ENCODE measurements around the gene DOC2B.
"Not testable (repeated sequence)": the region's sequence is repeated elsewhere in the genome, so short reads cannot be mapped to it uniquely, and the experiment has no call there.

Gene DOC2B

DNA sequence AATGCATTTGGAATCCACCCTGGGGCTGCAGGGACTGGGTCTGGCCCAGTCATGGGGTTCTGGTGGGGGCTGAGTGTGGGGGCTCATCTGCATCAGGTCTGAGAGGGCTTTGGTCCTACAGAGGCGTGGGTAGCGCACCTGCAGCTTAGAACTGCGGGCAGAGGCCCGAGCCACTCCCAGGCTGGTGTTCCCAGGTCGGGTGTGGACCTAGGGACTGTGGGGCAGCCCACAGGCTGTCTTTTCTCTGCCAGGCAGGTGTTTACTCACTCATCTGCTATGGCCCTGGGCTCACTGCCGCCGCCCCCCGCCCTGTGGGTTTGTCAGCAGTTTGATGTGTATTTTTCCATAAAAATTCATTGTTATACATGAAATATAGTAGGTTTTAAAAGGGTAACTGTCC, 27.0 kb upstream of the DOC2B start:
- DNase-seq = no peak

DNA sequence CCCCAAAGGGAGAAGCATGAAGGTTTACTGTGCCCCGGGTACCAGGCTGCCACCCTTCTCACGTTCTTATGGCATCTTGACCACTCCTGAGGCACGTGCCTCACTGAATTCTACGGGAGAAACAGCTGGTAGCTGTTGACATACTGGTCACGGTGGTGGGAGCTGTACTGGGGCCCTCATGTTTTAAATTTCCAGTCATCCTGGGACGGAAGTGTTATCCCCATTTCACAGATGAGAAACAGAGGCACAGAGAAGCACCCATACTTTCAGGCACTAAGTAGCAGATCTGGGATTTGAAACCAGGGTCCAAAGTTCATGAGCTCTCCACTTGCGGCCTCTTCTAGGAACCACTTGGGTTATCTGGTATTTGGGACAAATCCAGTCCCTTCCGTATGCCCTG, 26.3 kb upstream of the DOC2B start:
- no peak for DNase-seq

DNA sequence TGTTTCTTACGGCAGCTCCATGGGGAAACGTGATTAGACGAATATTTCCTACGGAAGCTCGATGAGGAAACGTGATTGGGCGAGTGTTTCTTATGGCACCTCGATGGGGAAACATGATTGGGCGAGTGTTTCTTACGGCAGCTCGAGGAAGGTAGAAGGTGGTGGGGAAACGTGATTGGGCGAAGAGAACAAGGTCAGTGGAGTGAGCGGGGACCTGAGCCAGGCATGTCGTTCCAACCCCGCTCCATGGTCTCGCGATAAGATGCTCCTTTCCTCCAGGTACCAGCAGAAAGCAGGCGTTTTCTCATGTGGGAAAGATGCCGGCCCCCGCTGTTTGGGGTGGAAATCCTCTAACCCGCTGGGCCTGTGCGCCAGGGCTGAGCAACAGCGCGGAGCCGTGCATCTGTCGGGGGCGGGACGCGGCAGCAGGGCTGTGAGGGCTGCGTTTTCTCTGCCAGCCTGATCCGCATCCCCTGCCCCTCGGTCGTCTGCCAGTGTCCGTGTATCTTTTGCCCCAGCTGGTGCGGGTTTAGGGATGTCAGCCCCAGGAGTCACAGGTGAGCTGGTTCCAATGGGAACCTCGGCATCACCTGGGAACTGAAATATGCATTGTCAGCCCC, 25.6 kb upstream of the DOC2B start:
- no peak for DNase-seq

DNA sequence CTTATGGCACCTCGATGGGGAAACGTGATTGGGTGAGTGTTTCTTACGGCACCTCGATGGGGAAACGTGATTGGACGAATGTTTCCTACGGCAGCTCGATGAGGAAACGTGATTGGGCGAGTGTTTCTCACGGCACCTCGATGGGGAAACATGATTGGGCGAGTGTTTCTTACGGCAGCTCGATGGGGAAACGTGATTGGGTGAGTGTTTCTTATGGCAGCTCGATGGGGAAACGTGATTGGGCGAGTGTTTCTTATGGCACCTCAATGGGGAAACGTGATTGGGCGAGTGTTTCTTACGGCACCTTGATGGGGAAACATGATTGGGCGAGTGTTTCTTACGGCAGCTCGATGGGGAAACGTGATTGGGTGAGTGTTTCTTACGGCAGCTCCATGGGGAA, 25.0 kb upstream of the DOC2B start:
- not testable (repeated sequence) for DNase-seq

DNA sequence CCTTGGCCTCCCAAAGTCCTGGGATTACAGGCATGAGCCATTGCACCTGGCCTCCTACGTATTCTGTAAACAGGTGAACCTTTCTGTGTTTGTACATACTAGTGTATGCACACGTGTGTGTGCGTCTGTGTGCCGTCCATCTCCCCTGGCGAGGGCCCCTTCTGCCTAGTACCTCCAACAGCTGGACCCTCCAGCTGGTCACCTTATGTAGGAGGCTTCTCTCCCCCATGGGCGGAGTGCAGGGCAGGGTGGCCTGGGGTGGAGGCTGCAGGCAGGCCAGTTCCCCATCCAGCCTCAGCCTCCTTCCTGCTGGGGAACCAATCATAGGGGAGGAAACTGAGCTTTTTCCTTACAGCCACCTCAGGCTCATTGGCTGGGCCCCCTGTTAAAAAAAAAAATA, 24.4 kb upstream of the DOC2B start:
- DNase-seq = no peak

- DNase-seq = no peak
These were observed 23.8 kb upstream of the DOC2B start for GRCh38 chr17:205148-205669.

- no peak for DNase-seq
These were observed 23.1 kb upstream of the DOC2B start for GRCh38 chr17:204427-205147.

DNA sequence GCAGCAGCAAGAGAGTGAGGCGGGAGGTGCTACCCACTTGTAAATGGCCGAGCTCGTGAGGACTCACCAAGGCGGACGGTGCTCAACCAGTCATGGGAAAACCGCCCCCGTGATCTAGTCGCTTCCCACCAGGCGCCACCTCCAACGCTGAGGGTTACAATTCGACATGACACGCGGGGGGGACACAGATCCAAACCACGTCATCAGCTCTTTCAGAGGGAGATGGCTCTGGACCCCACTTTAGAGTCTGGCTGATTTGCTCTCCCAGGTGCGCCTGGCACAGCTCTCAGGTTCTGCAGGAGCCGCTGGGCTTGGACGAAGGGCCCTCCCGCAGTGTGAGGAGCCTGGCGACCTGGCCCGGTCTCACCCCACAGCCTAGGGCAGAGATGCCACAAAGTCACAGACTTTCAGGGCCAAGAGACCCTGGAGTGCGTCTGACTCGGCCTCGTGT, 21.1 kb upstream of the DOC2B start:
- DNase-seq = no peak

- DNase-seq = not testable (repeated sequence)
These were observed 20.3 kb upstream of the DOC2B start for GRCh38 chr17:201736-202135.

DNA sequence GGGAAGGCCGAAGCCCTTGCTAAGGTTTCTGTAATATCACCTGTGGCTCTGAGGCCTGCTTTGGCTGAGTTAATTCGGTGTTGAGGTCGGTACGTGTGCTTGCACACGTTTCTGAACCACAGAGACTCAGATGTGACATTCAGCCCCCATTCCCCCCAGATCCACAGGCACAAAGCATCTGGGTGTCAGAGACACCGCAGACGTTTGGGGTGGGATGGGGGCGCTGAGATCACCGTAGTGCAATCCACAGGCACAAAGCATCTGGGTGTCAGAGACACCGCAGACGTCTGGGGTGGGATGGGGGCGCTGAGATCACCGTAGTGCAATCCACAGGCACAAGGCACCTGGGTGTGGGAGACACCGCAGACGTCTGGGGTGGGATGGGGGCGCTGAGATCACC, 19.8 kb upstream of the DOC2B start:
- DNase-seq = not testable (repeated sequence)

GRCh38 chr17:200586-200985, 19.1 kb upstream of the DOC2B start:
- no peak for DNase-seq

- DNase-seq = no peak
These were observed 18.5 kb upstream of the DOC2B start for GRCh38 chr17:199806-200545.

GRCh38 chr17:199191-199604, 17.7 kb upstream of the DOC2B start:
- DNase-seq = no peak

DNA sequence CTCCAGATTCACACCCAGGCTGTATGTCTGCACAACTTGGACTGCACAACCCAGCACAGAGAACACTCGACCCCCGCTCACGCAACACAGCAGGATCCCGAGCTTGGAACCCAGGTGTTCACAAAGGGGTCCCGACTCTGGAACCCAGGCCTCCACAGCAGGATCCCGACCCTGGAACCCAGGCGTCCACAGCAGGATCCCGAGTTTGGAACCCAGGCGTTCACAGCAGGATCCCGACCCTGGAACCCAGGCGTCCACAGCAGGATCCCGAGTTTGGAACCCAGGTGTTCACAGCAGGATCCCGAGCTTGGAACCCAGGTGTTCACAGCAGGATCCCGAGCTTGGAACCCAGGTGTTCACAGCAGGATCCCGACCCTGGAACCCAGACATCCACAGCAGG, 16.8 kb upstream of the DOC2B start:
- not testable (repeated sequence) for DNase-seq

DNA sequence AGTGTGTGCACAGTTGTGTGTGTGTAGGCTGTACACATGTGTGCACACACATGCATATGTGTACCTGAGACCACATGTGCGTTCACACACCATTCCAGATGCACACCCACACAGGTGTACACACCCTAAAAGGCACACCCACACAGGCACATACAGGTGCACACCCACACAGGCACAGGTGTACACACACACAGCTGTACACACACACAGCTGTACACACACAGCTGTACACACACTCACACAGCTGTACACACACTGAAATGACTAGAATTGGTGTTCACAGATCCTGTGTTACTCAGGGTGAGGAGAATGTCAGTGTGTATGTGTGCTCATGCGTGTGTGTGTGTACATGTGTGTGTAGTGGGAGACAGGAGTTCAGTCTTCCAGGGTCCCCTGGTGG, 15.9 kb upstream of the DOC2B start:
- no peak for DNase-seq

DNA sequence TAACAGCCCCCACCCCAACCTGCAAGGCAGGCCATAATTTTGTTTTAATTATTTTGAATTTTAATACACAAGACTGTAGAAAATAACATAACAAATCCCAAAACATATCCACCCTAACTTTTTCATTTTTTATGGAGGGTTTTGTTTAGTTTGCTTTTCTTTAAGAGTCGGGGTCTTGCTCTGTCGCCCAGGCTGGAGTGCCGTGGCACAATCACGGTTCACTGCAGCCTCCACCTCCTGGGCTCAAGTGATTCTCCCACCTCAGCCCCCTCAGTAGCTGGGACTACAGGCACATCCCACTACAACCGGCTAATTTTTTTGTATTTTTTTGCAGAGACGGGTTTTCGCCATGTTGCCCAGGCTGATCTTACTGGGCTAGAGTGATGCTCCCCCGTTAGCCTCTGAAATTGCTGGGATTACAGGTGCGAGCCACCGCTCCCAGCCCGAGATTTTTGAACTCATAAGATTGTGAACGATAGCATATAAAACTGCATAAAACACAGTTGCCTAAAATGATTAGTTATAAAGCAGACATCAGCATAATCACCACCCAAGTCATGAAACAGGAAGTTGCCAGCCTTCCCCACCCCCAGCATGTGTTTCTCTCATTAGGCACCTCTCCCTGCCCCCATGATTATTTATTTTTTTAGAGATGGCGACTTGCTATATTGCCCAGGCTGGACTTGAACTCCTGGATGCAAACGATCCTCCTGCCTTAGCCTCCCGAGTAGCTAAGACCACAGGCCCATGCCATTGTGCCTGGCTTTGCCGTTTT, 13.6 kb upstream of the DOC2B start:
- DNase-seq = no peak

DNA sequence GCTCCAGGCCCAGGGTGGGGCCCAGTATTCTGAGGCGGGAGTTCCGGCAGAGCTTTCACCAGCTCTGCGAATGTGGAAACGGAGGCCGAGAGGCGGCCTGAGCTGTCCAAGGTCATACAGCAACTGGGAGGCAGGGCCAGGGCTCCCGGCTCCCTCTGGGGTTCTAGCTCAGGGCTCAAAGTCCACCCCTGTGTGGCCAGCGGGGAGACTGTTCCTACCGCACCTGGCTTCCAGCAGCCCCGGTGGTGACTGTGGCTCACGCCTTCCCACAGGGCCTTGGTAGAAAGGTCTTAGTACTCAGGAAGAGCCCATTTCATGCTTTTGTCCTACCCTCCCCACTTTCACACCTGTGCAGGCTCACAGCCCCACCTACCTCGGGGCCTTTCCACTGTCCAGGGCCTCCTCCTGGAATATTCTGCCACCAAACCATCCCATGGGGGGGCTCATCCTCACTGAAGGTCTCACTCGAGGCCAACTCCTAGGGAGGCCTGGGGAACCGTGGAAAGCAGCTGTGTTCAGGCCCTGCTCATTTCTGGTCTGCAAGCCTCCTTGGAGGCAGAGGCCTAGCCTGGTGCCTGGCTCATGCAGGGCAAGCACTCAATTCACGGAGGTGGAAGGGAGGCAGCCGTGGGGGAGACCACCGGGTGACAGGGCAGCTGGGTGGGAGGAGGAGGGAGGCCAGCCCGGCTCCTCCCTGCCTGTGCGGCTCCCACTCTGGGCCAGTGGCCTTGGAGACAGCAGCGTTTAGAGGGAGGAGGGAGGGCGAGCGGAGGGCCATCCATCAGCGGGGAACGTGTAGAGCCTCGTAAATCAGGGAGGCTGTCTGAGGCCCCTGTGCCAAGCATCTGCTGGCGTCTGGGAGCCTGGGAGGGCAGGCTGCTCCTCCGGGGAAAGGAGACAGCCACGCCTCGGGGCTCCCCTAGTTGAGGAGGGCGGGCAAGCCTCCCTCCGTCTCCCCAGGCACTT, 12.7 kb upstream of the DOC2B start:
- no peak for DNase-seq

DNA sequence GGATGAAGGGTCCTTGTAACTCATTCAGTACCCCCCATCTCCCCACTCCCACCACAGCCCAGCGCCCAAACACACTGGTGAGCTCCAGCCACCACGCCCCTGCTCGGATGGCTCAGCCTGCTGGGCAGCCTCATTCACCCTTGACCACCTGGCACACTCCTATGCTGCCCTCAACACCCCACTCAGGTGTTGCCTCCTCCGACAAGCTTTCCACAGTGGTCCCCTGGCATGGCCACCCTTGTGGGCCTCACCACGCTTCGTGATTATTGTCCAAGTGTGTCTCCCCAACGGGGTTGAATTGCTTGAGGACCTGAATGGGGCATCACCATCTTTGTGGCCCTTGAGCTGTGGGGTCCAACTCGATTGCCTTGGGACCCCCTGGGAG, 12.0 kb upstream of the DOC2B start:
- no peak for DNase-seq

DNA sequence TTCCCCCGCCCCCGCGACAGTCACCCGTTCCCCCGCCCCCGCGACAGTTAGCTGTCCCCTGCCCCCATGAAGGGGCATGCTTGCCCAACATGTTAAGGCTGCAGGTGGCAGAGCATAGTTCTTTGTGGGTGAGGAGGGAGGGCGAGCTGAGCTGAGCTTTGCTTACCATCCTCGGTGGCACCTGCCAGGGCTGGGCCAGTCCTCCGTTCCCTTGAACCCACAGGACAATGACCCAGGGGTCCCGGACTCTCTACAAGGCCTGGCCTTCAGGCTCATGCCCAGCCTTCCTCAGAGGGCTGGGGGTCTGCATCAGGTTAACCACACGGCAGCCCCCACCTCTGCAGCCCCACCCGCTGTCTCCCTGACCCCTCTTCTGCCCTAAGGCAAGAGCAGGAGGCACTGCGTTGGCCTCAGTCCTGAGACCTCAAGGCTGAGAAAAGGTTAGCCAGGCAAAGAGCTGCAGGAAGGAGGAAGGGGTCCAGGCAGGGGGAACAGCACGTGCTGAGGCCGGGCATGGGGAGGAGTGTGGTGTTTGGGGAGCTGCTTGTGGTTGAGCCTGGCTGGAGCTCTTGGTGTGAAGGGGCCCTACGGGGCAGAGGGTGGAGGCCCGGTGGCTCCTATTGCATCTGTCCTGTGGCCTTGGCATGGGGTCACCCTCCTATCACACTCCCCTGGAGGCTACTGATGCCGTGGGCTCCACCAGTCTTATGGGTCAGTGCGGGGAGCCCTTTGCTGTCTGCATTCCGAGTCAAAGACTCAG, 11.4 kb upstream of the DOC2B start:
- DNase-seq = no peak

GRCh38 chr17:189444-189843, 8.0 kb upstream of the DOC2B start:
- no peak for DNase-seq

DNA sequence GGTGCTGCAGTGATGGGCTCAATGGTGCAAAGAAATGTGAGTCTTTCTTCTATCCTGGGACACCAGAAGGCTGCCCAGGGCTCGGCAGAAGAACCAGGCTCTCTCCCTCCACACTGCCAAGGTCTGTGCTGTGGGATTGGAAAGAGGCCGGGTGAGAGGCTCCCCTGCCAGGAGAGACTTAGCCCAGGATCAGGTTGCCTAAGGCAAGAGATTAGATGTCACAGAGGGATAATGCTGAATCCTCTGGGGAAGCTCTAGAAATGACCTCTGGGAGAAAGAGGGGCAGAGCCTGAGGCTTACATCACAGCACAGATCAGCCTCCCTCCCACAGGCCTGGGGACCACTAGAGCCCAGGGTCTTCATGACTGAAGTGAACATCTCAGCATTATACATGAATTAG, 5.7 kb upstream of the DOC2B start:
- no peak for DNase-seq

Data from SIG-M5 (cell line).